ENCODE data around the gene KY.

Gene KY

GRCh38 chr3:134644731-134645514 is 5.9 kb downstream of the KY start:
- no peak for DNase-seq (ENCODE audit: low read depth)

- DNase-seq (ENCODE audit: low read depth), result no peak
Observed at GRCh38 chr3:134643150-134643675, 7.6 kb downstream of the KY start.

GRCh38 chr3:134642445-134643149 is 8.2 kb downstream of the KY start:
- DNase-seq (ENCODE audit: low read depth), result no peak

- DNase-seq (ENCODE audit: low read depth), result no peak
Observed at GRCh38 chr3:134641671-134642300, 9.0 kb downstream of the KY start.

- DNase-seq (ENCODE audit: low read depth), result no peak
Observed at GRCh38 chr3:134640872-134641470, 9.9 kb downstream of the KY start.

- no peak for DNase-seq (ENCODE audit: low read depth)
Observed at GRCh38 chr3:134640378-134640777, 10.4 kb downstream of the KY start.

GRCh38 chr3:134638385-134639030 is 12.3 kb downstream of the KY start:
- DNase-seq (ENCODE audit: low read depth), result no peak

GRCh38 chr3:134636406-134636805 is 14.4 kb downstream of the KY start:
- no peak for DNase-seq (ENCODE audit: low read depth)

GRCh38 chr3:134630506-134630905 is 20.3 kb downstream of the KY start:
- no peak for DNase-seq (ENCODE audit: low read depth)

GRCh38 chr3:134628884-134629283 is 21.9 kb downstream of the KY start:
- no peak for DNase-seq (ENCODE audit: low read depth)

- DNase-seq (ENCODE audit: low read depth), result no peak
Observed at GRCh38 chr3:134627831-134628230, 23.0 kb downstream of the KY start.

- DNase-seq (ENCODE audit: low read depth), result no peak
Observed at GRCh38 chr3:134625885-134626741, 24.7 kb downstream of the KY start.

- no peak for DNase-seq (ENCODE audit: low read depth)
Observed at GRCh38 chr3:134625462-134625861, 25.4 kb downstream of the KY start.

- DNase-seq (ENCODE audit: low read depth), result no peak
Observed at GRCh38 chr3:134624537-134625287, 26.1 kb downstream of the KY start.

- DNase-seq (ENCODE audit: low read depth), result no peak
Observed at GRCh38 chr3:134623615-134624245, 27.1 kb downstream of the KY start.

- no peak for DNase-seq (ENCODE audit: low read depth)
Observed at GRCh38 chr3:134622806-134623365, 27.9 kb downstream of the KY start.

GRCh38 chr3:134621854-134622253 is 29.0 kb downstream of the KY start:
- DNase-seq (ENCODE audit: low read depth), result no peak

- DNase-seq (ENCODE audit: low read depth), result no peak
Observed at GRCh38 chr3:134620476-134621115, 30.2 kb downstream of the KY start.

GRCh38 chr3:134619884-134620445 is 30.9 kb downstream of the KY start:
- DNase-seq (ENCODE audit: low read depth), result no peak
